C1 segment of cervical spinal cord (tissue), 14 donors: ENCODE measurements around the gene ZBTB33.

Experiments used
- DNase-seq, 14 donors: peaks; one replicate each; lab custom pipeline; 2025; lab: John Stamatoyannopoulos, UW

The ZBTB33 gene

DNA sequence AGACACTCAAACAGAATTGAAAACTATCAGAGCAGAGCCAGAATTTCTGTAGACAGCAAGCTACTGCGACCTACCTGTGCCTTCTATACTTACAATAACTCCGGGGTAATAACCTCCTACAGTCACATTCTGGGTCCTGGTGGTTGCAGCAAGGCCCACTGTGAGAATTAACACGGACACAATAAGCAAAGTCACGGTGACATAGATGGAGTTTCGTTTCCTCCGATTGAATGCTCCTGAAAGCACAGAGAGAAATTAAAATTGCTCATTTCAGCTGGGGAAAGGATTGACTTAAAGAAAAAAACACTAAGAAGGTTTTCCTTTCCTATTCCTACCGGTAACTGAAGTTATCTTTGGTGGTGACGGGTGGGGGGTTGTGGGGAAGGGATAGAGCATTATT, 53.6 kb downstream of the ZBTB33 start:
- DNase-seq: no peak

DNA sequence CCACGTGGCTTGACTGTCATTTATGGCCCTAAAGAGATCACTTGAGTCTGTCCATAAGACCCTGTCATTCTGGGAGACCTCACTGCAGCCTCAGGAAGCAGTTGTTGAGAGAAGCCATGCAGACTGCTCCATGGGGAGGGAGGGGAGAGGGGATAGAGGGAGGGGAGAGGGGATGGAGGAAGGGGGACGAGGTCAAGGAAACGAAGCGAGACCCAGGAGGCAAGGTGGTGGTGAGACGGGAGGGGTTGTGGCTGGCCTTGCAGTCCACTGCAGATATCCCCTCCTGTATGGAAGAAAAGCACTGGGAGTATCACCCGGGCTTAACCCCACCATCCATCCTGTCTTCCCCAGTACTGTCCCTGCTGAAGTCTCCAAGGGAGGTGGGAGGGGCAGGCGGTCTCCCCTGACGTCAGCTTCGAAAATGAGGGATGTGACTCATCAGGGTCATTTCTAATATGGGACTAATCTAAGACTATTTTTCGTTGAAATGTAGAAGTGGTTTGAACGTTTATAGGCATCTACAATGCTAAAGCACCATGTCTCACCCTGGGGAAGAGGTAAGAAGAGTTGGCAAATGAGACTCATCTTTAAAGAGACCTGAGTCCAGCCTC, 55.0 kb downstream of the ZBTB33 start:
- DNase-seq: no peak

DNA sequence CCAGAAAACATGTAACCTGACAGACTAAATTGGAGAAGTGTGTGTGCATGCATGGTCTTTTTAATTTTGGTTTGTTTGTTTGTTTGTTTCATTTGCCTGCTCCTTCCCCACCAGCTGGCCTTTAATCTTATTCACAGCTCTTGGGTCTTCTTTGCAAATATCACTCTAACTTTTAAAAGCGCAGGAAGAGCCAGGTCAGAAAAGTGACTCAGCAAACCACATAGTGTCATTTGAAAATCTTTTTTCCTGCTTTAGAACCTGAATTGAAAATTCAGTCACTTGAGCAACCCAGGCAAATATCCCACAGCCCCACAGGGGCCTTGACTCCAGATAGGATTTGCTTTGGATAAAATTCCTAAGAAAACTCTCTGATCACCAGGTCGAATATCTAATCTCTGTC, 56.0 kb downstream of the ZBTB33 start:
- no peak for DNase-seq
